ENCODE measurements around the gene AATK.

- TF ChIP-seq CTCF (conservative IDR thresholded peaks at IDR 0.05) (no peak), EZH2 (IDR thresholded peaks at IDR 0.05; ENCODE audit: low read depth) (no peak)
Observed at GRCh38 chr17:81180836-81181810, 15.1 kb upstream of the AATK start.
